Suppressor macrophage treated with lipopolysaccharide for 1 hour (primary cell): ENCODE measurements around the gene RNF207.

Source experiments
- DNase-seq, 3 donors: peaks; one replicate each; pipeline ENCODE4 v3.0.0-alpha.2; 2020 to 2022

RNF207 gene

DNA sequence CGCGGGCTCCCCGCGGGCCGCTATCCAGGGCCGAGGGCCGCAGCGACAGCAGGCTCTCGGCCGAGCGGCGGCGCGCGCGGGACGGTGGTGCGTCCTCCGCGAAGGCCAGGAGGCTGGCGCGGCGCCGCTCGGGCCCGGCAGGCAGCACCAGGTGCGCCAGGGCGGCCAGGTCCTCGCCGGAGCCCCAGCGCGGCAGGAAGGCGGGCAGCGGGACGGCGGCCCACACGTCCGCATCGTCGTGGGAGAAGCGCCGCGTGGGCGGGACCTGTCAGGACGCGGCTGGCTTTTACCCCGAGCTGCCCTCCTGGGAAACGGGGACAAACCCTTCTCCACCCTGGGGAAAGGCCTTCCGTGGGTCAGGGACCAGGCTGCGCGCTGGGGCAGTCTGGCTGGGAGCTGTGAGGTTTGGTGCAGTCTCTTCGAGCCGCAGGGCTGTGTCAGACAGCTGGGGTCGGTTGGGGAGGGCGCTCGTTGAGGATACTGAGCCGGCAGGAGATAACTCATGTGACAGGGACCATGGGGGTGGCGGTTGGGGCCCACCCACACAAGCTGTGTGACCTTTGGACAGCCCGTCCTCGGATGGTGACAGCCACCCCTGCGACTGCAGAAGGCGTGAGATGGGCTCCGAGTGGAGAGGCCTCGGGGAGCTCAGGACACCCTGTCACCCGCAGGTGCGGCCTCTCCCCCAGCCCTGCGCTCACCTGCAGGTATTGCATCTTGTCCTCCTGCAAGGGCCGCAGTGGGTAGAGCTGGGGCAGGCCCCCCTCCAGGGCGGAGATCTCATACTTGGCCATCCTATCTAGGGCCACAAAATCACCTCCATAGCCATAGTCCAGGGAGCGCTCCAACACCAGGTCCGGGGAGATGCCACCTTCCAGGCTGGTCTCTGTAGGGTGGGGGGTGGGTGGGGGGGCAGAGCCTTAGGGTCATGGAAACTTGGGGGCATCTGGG lies 44.1 kb downstream of the RNF207 start:
- peak in 2 of 3 donors; percentile 15 to 35 for DNase-seq

DNA sequence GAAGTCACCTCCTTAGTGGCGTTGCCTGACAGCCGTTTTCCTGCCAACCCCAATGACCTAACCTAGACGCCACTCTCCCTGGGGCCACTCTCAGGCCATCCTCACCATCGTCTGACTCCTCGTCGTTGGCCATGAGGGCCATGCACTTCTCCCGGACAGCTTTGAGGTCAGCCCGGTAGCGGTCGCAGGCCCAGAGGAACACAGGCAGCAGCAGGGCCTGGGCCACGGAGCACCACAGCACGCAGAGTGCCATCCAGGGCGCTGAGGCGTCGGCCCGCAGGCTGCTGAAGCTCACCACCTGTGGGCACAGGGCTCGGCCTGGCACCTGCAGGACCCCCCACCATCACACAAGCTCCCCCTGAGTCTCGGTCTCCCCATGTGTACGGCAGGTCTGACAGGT lies 45.3 kb downstream of the RNF207 start:
- DNase-seq, result no peak

DNA sequence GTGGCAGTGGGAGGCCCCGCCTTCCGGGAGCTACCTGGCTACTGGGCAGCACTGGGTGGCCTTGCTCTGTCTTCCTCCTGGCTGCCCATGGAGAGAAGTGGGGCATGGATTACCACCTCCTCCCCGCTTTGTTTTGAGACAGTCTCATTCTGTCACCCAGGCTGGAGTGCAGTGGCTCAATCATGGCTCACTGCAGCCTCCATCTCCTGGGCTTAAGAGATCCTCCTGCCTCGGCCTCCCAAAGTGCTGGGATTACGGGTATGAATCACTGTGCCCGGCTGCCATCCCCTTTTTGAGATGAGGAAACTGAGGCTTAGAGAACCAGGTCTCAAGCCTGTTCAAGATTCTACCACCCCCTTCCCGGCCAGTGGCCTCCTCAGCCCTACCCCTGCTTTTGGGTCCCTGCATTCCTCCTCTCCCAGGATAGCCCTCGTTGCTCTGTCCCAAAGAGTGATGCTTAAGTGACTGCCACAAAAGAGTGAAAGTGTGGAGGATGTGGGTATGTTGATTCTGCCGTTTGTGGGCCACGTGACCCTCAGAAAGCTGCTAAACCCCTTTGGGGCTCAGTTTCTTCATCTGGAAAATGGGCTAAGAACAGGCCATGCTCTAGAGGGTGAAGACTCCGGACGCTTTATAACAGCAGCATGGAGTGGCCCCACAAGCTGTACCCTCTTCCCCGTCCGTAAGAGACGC lies 45.9 kb downstream of the RNF207 start:
- no peak for DNase-seq

DNA sequence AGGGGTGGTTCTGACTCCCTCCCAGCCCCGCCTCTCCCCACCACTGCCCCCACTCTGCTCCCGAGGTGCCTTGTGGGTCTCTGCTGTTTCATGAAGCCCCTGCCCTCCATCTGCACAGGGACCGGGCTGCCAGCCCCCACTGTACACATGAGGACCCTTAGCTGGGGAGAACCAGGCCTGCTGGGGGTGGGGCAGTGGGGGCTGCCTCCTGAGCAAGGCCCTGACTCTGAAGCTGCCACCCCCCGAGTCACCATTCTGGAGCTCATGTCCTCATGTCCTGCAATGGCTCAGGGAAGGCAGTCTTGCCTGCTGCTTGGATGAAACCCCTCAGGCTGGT lies 46.4 kb downstream of the RNF207 start:
- DNase-seq, result no peak

DNA sequence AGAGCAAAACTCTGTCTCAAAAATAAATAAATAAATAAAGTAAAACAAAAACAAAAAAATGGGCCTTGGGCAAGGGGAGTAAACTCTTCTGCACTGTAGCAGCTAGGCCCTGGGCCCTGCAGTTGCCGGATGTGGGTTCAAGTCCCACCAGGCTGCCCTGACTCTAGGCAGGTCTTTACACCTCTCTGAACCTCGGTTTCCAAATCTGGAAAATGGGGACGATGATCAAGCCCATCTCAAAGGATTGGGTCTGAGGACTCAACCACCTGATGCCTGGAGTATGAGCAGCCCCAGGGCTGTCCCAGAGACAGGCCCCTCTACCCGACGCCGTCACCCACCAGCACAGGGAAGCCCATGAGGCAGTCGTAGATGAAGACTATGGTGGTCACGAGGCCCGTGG lies 47.5 kb downstream of the RNF207 start:
- no peak for DNase-seq

DNA sequence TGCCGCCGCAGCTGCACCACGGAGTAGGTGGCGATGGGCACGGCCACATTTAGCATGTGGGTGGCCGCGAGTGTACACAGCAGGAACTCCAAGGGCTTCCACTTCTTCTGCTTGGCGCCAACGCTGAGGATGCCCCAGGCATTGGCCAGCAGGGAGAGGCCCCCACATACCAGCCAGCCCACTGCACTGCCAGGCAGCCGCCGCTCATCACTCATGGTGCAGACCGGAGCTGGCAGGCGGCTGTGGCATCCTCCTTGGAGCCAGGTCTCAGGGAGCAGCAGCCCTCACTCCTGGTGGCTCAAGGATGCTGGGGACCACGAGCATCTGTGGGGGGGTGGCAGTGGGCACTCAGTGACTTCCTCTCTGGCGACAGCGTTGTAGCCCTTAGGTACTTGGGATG lies 48.8 kb downstream of the RNF207 start:
- DNase-seq, result no peak

DNA sequence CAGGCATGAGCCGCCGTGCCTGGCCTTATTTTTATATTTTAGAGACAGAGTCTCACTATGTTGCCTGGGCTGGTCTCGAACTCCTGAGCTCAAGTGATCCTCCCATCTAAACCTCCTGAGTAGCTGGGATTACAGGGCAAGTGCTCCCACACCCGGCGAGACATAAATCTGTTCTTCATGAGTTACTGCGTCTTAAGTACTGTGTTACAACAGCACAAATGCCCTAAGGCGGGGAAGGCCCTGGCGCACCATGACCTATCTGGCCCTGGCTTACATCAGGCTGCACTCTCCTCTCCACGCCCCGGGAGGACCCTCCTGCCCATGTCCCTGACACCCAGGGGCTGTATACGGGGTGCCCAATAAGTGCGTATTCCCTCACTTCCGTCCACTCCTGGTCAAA lies 50.7 kb downstream of the RNF207 start:
- DNase-seq, result no peak

DNA sequence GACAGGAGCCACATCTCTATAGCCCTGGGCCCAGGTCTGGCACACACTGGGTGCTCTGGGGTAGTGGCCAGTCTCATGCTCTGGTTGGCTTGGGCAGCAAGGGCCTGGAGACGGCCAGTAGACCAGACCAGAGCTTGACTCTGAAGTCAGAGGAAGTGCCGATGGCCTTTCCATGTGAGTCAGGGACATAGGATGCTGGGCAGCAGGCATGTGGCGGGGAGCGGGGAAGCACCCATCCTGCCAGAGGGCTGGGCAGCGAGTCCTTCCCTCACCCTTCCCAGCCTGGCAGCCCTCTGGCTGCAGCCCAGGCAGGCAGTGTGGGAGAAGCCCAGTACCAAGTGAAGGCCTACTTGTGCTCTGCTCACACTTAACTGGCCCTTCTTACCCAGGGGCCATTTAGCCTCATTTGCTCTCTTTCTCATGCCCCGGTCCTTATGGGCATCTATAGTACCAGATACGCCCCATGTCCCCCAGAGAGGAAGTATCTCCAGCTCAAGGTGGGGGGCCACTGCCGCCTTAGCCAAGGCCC lies 51.7 kb downstream of the RNF207 start:
- peak in 2 of 3 donors; percentile 48 to 60 for DNase-seq

DNA sequence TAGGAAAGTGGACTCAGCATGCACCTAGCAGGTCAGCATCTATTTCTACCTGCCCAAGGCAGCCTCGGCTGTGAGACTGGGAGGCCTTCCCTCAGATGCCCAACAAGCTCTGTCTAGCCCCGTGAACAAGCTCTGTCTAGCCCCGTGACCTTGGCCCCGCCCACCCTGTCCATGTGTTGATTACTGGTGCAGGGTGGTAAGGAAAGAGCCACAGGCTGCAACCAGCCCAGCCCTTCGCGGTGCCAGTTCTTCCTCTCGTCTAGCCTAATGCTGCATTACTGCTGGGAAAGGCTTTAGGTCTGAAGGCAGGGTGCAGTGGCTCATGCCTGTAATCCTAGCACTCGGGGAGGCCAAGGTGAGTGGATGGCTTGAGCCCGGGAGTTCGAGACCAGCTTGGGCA lies 52.8 kb downstream of the RNF207 start:
- peak in 2 of 3 donors; percentile 15 to 45 for DNase-seq

DNA sequence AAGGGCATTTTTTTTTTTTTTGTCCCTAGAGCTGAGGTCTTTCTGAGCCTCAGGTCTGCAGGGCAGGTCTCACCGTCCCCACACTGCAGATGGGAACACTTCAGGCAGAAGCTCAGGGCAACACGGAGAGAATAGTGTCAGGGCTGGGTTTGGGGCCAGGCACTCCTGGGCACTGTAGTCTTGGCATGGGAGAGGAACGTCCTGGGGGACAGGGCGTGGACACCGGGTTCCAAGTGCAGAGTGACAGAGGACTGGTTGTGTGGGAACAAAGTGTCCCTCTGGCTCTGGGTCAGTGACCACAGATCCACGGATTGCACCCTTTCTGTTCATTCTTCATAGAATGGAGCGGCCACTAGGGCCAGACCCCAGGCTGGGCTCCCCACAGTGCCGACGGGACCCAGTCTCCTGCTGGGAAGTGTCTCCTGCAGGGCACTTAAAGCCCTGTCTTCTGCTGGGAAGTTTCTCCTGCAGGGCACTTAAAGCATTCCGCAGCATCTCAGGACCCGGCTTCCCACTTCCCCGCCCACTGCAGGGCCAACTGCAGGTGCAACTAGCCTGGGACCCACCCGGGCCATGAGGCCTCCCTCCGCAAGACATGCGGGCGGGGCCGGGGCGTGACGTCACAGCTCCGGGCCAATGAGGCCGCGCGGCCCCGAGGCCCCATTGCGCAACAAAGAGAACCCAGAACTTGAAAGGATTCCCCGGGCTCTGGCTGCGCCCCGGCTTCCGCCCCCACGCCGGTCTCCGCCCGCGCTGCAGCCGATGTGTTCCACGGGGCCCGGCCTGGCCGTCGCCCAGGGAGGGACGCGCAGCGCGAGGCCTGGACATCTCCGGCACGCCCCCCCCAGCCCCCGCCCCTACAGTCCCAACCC lies 53.8 kb downstream of the RNF207 start:
- peak; percentile 92 to 97 (median 97) for DNase-seq

DNA sequence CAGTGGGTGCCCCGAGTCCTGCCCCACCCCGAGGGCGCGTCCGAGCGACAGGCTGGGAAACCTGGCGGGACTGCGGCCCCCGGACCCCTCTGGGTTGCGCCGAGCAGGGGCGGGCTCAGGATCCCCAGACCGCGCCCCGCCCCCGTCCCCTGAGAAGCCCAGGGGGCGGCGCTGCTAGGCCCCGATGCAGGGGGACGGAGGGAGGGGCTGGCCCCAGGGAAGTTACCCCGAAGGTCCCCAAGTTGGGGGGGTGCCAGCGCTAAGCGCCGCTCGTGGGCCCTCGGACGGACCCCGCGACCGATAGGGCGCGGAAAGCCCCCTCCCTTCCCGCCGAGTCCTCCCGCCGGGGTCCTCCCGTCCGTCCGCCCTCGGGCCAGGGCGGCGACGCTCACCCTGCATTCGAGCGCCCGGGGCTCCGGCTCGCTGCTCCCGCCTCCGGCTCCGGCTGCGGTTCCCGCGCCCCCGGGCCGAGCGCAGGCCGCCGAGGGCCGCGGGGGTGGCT lies 54.6 kb downstream of the RNF207 start:
- DNase-seq, result peak in 2 of 3 donors; percentile 9 to 46

DNA sequence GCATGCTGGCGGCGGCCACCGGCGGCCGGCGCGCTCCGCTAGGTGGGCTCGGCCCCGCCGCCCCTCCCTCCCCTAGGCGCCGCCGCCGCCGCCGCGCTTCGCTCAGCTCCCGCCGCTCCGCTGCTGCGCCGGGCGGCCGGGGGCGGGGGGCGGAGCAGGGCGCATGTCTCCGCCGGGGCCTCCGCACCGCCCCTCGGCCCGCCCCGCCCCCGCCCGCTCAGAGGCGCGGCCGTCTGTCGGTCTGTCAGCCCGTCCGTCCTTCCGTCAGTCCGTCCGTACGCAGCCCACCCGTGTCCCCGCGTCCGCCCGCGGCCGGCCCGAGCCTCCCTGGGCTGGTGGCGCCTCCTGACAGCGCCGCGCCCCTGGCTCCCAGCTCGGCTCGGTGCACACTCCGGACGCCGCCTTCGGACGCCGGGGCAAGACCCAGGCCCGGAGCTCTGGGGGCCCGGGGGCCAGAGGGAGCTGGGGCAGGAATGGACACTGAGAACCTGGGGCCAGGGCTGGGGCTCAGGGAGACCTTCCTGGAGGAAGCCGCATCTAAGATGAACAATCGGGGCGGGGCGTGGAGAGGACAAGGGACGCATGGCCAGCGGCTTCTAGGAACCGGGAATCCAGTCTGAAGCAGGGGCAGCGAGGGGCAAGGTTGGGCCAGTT lies 55.2 kb downstream of the RNF207 start, which contains the start of gene GPR153:
GPR153 (minus strand) TSS at position 138 of the 654 bp plus-strand sequence. CDS start 6,193 bp downstream, outside the sequence.
- DNase-seq, result peak; percentile 64 to 90 (median 80)

DNA sequence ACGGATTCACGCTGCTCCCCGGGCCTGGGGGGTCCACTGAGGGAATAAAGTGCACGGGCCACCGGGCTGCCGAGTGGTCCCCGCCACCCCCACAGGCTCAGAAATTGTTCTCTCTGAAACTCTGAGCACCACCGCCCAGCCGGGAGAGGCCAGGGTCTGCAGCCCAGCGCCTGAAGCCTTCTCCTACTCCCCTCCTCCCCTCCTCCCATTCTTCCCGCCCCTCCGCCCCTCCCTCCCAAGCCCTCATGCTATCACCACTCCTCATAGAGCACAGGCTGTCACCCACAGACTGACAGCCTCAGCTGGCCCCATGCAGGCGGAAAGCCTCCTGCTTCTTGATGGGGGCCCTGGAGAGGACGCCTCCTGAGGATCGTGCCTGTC lies 55.7 kb downstream of the RNF207 start:
- DNase-seq, result no peak

DNA sequence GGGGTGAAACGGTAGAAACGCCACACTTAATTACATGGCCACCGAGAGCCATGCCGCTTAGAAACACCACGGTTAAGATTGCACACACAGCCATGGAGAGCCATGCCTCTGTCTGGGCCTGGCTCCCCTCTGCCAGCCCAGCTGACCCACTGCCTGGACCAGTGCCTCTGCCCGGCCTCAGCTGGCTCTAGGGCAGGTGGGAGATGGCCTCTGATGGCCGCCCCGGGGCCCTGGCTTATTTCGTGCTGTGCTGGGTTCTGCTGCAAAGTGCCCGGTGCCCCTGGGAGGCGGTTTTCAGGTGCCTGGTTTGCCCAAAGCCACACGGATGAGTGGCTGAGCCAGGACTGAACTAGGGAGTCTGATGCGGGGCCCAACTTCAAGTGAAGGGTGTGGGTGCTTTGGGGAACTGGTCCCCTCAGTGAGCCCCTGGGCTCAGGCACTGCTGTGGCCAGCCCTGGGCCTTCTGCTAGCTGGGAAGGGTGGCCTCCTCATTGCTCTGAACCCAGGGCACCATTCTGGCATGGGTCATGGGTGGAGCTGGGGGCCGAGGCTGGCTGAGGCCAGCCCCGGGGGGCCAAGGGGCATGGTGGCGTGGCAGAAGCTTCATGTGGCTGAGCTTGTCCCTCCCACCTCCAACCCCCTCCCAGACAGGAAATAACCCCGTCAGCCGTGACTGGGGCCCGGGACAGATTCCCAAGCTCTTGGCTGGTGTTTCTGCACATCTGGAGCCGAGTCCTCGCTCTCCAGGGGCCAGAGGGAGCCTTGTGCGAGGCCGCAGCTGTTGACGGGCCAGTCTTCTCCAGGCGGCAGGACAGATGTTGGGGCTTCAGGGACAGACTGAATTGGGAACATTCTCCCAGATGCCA lies 56.9 kb downstream of the RNF207 start:
- no peak for DNase-seq

DNA sequence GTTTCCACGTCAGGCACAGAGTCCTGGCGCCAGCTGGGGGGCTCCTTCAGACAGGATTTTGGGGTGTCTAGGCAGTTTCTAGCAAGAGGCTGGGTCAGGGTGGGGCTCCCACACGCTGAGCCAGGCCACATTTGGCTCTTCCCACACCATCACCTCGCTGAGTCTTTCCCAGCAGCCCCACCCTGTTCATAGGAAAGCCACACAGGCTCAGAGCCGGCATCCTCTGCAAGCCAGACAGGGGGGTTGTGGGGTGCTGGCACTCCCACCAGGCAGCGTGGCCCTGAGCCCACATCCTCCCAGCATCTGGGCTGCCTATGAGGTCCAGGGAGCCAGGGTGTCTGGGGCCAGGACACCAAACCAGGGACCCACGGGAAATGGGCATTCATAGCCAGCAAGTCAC lies 57.8 kb downstream of the RNF207 start:
- no peak for DNase-seq

DNA sequence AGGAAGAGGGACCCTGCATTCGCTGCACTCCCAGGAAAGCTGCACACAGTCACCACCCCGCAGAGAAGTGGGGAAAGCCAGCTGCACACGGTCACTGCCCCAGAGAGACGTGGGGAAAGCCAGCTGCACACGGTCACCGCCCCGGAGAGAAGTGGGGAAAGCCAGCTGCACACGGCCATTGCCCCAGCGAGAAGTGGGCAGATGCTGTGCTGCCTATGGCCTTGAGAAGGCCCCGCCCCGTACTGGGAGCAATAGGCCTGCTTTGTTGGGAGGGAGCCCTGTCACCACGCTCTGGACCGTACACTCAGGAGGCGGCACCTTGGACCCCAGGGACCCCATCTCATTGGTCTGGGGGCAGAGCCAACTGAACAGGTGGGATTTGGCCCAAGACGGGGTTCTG lies 59.2 kb downstream of the RNF207 start:
- no peak for DNase-seq

DNA sequence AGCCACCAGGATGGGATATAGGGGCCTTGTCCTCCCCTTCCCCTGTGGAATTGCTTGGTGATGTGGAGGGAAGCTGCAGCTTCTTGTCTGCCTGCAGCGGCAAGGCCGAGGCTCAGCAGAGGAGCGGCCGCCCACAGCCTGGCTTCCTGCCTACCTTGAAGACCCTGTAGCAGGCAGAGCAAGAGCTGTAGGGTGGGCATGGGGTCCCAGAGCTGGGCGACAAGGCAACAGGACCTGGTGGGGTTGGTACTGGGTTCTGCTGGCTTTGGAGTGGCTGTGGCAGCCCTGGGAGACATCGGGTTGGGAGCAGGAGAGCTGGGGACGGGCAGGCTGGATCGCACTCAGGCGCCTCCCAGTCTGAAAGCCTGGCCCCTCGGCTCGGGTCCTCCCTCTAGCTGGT lies 60.7 kb downstream of the RNF207 start:
- DNase-seq, result no peak

DNA sequence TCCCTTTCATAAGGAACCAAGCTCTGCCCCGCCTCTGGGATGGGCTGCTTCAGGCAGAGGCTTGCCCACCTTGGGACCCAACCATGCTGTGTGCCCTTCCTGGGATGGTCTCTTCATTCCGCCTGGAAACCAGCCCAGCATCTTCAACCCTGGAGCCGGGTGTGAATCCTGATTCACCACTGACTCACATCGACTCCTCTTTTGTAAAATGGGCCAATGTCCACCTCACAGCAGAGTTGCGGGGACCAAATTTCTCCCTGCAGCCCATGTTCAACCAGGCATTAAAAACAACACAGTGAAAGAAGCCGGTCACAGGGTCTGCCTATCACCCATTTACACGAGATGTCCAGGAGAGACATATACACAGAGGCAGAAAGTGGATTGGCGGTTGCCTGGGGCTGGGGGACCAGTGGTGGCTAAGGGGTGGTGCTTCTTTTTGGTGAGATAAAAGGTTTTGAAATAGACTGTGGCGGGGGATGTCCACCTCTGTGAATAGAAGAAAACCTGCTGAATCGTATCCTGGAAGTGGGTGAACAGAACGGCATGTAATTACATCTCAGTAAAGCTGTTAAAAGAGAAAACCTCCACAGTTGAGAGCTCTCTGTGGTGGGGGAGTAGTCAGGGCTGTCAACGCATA lies 61.9 kb downstream of the RNF207 start:
- no peak for DNase-seq

DNA sequence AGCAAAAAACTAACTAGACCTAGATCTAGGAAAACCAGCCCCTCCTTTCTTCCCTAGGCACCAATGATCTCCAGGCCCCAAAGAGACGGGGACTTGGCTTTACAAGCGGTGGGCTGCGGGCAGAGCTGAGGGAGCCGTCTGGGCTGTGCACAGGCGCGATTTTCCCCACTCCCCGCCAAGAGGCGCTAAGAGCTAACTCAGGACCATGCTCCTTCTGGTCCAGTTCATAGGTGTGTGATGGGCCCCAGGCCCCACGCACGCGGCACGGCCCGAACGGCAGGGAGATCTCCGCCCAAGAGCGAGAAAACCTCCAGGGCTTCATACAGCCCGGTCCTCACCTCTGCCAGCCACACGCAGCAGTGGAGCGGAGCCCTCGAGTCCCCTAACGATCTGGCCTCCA lies 62.5 kb downstream of the RNF207 start:
- DNase-seq, result no peak

DNA sequence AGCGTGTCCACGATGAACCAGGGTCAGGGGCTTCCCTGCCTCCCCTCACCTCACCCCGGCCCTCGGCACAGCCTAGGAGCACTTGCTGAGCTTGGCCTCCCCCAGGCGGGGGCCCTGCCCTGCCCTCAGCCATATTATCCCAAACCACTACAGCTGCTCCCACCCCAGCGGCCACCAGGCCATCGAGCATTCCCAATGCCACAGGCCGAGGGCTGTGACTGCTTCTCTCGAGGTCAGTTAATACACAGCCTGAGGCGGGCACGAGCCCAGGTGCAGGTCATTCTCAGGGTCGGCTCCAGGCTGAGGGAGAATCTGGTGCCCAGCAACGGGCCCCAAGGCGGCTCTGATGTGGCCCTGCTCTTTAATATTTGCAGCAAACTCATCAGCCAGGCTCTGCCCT lies 63.4 kb downstream of the RNF207 start:
- no peak for DNase-seq
